ENCODE data around the gene TRIM56. TPM values are rescaled to one million over a fixed set of nuclear protein-coding genes. Genes with fewer than 3 reads are reported as not detected.

Gene TRIM56
- total RNA-seq, 1 experiment from 2014 or later = 9.4 TPM

DNA sequence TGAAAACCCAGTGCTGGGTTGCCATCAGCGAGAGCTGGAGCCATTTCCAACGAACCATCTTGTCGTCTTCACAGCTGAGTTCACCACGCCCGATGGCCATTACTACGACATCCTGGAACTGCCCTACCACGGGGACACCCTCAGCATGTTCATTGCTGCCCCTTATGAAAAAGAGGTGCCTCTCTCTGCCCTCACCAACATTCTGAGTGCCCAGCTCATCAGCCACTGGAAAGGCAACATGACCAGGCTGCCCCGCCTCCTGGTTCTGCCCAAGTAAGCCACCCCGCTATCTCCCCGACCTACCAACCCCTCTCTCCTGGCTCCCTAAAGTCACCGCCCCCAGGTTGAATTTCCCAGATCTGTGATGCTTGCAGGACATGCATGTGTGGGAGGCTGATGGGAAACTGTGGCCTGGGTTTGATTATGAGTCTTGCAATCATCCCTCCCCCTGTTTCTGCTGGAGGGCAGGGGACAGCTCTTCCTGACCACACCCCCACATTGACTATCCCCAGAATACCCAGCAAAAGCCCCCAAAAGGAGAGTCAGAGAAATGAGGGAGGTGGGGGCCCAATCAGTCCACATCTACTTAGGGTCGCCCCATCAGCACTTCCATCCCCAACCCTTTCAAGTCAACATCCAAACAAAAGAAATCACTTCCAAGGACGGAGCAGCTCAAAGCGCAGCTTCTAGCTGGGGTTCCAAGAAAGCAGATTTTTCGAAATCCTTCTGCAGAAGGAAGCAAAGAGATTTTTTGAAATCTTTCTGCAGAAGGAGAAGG, 48.5 kb downstream of the TRIM56 start:
- no peak for DNase-seq (ENCODE audit: low spot score)

DNA sequence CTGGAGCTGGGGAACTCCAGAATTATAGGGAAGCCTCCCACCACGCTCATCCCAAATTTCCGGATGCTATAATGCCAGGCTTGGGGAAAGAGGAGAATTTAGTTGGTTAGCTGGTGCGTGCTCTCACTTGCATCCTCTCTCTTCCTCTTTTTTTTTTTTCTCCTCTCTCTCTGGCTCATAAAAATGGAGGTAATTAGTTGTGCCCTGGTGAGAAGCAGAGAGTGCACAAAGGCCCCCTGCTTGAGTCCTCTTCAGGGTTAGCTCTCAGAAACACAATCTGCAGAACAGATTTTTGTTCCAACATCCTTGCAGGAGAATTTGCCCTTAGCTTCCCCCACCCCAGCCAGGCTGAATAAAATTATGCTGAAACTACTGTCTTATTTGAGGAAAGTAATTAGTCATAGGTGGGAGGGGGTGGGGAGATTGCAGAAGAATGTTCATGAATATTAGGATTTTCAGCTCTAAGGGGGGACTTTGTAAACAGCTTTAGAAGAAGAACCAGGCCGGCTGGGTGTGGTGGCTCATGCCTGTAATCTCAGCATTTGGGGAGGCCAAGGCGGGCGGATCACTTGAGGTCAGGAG, 49.2 kb downstream of the TRIM56 start:
- no peak for DNase-seq (ENCODE audit: low spot score)

GRCh38 chr7:101137651-101138212, 52.5 kb downstream of the TRIM56 start:
- DNase-seq (ENCODE audit: low spot score) = no peak

DNA sequence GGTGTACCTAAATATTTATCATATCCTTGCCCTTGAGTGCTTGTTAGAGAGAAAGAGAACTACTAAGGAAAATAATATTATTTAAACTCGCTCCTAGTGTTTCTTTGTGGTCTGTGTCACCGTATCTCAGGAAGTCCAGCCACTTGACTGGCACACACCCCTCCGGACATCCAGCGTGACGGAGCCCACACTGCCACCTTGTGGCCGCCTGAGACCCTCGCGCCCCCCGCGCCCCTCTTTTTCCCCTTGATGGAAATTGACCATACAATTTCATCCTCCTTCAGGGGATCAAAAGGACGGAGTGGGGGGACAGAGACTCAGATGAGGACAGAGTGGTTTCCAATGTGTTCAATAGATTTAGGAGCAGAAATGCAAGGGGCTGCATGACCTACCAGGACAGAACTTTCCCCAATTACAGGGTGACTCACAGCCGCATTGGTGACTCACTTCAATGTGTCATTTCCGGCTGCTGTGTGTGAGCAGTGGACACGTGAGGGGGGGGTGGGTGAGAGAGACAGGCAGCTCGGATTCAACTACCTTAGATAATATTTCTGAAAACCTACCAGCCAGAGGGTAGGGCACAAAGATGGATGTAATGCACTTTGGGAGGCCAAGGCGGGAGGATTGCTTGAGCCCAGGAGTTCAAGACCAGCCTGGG, 53.1 kb downstream of the TRIM56 start:
- peak; percentile 98 for DNase-seq (ENCODE audit: low spot score)

DNA sequence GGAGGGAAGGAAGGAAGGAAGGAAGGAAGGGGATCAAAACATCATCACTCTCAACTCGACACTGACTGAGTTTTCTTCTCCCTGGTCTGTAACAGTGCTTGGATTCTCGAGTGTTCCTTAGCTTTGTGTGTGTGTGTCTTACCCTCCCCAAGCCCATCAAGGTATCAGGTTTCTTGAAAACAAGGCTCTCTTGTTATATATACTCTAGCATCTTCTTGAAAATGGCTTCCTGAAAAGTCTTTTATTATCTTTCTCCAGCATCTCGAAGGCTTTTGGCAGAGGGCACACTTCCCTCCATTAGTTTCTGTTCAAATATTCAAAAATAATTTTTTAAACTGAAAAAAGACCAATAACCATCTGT, 55.0 kb downstream of the TRIM56 start:
- DNase-seq (ENCODE audit: low spot score) = no peak

DNA sequence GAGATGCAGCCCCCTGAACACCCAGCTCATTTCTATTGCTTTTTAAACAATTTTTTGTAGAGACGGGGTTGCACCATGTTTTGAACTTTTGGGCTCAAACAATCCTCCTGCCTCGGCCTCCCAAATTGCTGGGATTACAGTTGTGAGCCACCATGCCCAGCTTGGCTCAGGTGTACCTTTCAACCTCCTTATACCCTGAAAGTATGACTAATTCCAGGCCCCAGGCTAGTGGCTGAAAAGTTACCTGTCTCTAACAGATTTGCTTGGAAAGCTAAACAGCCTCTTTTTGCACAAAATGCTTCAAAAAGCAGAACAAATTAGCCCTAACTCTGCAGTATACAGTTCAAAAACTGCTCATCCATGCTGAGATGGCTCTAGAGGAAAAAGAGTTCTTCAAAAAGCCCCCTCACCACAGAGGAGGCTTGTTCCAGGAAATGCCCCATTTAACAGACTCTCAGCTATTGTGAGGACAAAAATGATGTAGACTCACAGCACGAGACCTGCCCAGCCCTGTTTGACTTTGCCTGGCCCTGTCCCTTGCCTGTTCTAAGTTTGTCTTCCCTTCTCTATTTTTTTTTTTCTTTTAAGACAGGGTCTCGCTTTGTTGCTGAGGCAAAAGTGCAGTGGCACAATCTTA, 55.6 kb downstream of the TRIM56 start:
- no peak for DNase-seq (ENCODE audit: low spot score)

Other genes with a start within 250 kb of the TRIM56 start
- 9.6 and 12.4 TPM in 2 replicates for gene SLC12A9, start 232.8 kb upstream of the TRIM56 start, total RNA-seq (2014; rRNA removed; shearing (Covaris generic))
- gene TRIP6, start 218.1 kb upstream of the TRIM56 start, total RNA-seq (2014; rRNA removed; shearing (Covaris generic)) = 157 and 180 TPM in 2 replicates
- gene SRRT, start 210.4 kb upstream of the TRIM56 start, total RNA-seq (2014; rRNA removed; shearing (Covaris generic)) = 78.3 and 86.7 TPM in 2 replicates
- gene UFSP1, start 195.8 kb upstream of the TRIM56 start, total RNA-seq (2014; rRNA removed; shearing (Covaris generic)) = 1.8 and 3.3 TPM in 2 replicates
- 1.5 and 2.8 TPM in 2 replicates for gene ACHE, start 189.6 kb upstream of the TRIM56 start, total RNA-seq (2014; rRNA removed; shearing (Covaris generic))
- not detected in 2 replicates for gene MUC3A, start 135.9 kb upstream of the TRIM56 start, total RNA-seq (2014; rRNA removed; shearing (Covaris generic))
- gene MUC12, start 115.9 kb upstream of the TRIM56 start, total RNA-seq (2014; rRNA removed; shearing (Covaris generic)) = not detected in 2 replicates
- not detected in 2 replicates for gene MUC17, start 65.4 kb upstream of the TRIM56 start, total RNA-seq (2014; rRNA removed; shearing (Covaris generic))
- 463 and 480 TPM in 2 replicates for gene SERPINE1, start 41.6 kb downstream of the TRIM56 start, total RNA-seq (2014; rRNA removed; shearing (Covaris generic))
- 332 and 409 TPM in 2 replicates for gene AP1S1, start 69.0 kb downstream of the TRIM56 start, total RNA-seq (2014; rRNA removed; shearing (Covaris generic))
- gene VGF, start 80.1 kb downstream of the TRIM56 start, total RNA-seq (2014; rRNA removed; shearing (Covaris generic)) = 1.0 and 1.3 TPM in 2 replicates
- 0.93 TPM in 1 of 2 replicates, not detected in the other for gene NAT16, start 94.8 kb downstream of the TRIM56 start, total RNA-seq (2014; rRNA removed; shearing (Covaris generic))
- not detected in 2 replicates for gene MOGAT3, start 115.6 kb downstream of the TRIM56 start, total RNA-seq (2014; rRNA removed; shearing (Covaris generic))
- gene PLOD3, start 132.1 kb downstream of the TRIM56 start, total RNA-seq (2014; rRNA removed; shearing (Covaris generic)) = 93.9 and 105 TPM in 2 replicates
- 113 and 116 TPM in 2 replicates for gene ZNHIT1, start 132.7 kb downstream of the TRIM56 start, total RNA-seq (2014; rRNA removed; shearing (Covaris generic))
- gene CLDN15, start 152.3 kb downstream of the TRIM56 start, total RNA-seq (2014; rRNA removed; shearing (Covaris generic)) = 3.5 and 4.0 TPM in 2 replicates
- 166 and 189 TPM in 2 replicates for gene FIS1, start 159.6 kb downstream of the TRIM56 start, total RNA-seq (2014; rRNA removed; shearing (Covaris generic))
- gene IFT22, start 236.3 kb downstream of the TRIM56 start, total RNA-seq (2014; rRNA removed; shearing (Covaris generic)) = 76.3 and 81.6 TPM in 2 replicates

Data from A172 (cell line).